CD4-positive, alpha-beta T cell treated with Interferon alpha-2 for 1 hour (primary cell): Measurements from ENCODE around the gene ZNF366.
A peak's percentile ranks its signal among the peaks of the same experiment; 100 is the strongest.

Source experiments
- DNase-seq, 2 donors: peaks; one replicate each; pipeline ENCODE4 v3.0.0-alpha.2; 2020 to 2022

Gene ZNF366

GRCh38 chr5:72507231-72507906, at the start of gene ZNF366:
ZNF366 (minus strand) TSS chr5:72507410; CDS start chr5:72461496, 45,914 bp downstream.
- DNase-seq, result no peak

GRCh38 chr5:72556351-72557166, 49.3 kb upstream of the ZNF366 start:
- peak; percentile 4 to 6 for DNase-seq

GRCh38 chr5:72555871-72556270, 48.7 kb upstream of the ZNF366 start:
- DNase-seq, result no peak

- DNase-seq, result no peak
These were observed 47.7 kb upstream of the ZNF366 start for GRCh38 chr5:72554897-72555296.

- DNase-seq, result no peak
These were observed 44.9 kb upstream of the ZNF366 start for GRCh38 chr5:72552041-72552557.

GRCh38 chr5:72550595-72550994, 43.4 kb upstream of the ZNF366 start:
- DNase-seq, result no peak

GRCh38 chr5:72543811-72544210, 36.6 kb upstream of the ZNF366 start:
- no peak for DNase-seq

GRCh38 chr5:72543365-72543764, 36.2 kb upstream of the ZNF366 start:
- DNase-seq, result no peak

- no peak for DNase-seq
These were observed 35.5 kb upstream of the ZNF366 start for GRCh38 chr5:72542695-72543094.

- DNase-seq, result no peak
These were observed 34.5 kb upstream of the ZNF366 start for GRCh38 chr5:72541501-72542225.

- no peak for DNase-seq
These were observed 33.7 kb upstream of the ZNF366 start for GRCh38 chr5:72540759-72541438.

- no peak for DNase-seq
These were observed 32.5 kb upstream of the ZNF366 start for GRCh38 chr5:72539726-72540125.

- no peak for DNase-seq
These were observed 31.8 kb upstream of the ZNF366 start for GRCh38 chr5:72539038-72539437.

- no peak for DNase-seq
These were observed 30.0 kb upstream of the ZNF366 start for GRCh38 chr5:72537166-72537565.

GRCh38 chr5:72531496-72532190, 24.4 kb upstream of the ZNF366 start:
- DNase-seq, result no peak

GRCh38 chr5:72530196-72530595, 23.0 kb upstream of the ZNF366 start:
- no peak for DNase-seq

- no peak for DNase-seq
These were observed 22.2 kb upstream of the ZNF366 start for GRCh38 chr5:72529383-72529782.

GRCh38 chr5:72525816-72526215, 18.6 kb upstream of the ZNF366 start:
- DNase-seq, result no peak

GRCh38 chr5:72523960-72524582, 16.9 kb upstream of the ZNF366 start:
- DNase-seq, result no peak

- no peak for DNase-seq
These were observed 15.4 kb upstream of the ZNF366 start for GRCh38 chr5:72522607-72523006.

- no peak for DNase-seq
These were observed 11.9 kb upstream of the ZNF366 start for GRCh38 chr5:72519111-72519510.
